Ishikawa (cell line): ENCODE measurements around the gene ABCD1.

Experiments
- CEBPB ChIP-seq: IDR thresholded peaks from 2 replicates; pipeline ENCODE4 v1.6.1; 2012
- CREB1 ChIP-seq: IDR thresholded peaks from 2 replicates; pipeline ENCODE4 v1.6.1; 2012; ENCODE audit warnings: low read depth
- EGR1 ChIP-seq: IDR thresholded peaks from 2 replicates; pipeline ENCODE4 v1.6.1; 2012
- EP300 ChIP-seq: IDR thresholded peaks from 2 replicates; pipeline ENCODE4 v1.6.1; 2012; ENCODE audit warnings: borderline replicate concordance
- FOXM1 ChIP-seq: IDR thresholded peaks from 2 replicates; pipeline ENCODE4 v1.6.1; 2012; ENCODE audit warnings: low read depth, borderline replicate concordance
- NFIC ChIP-seq: IDR thresholded peaks from 2 replicates; pipeline ENCODE4 v1.6.1; 2012
- RAD21 ChIP-seq: IDR thresholded peaks from 2 replicates; pipeline ENCODE4 v1.6.1; 2012; ENCODE audit warnings: low read depth
- TAF1 ChIP-seq: IDR thresholded peaks from 2 replicates; pipeline ENCODE4 v1.6.1; 2012; ENCODE audit warnings: low read depth, mild to moderate bottlenecking
- TCF12 ChIP-seq: IDR thresholded peaks from 2 replicates; pipeline ENCODE4 v1.6.1; 2012; ENCODE audit warnings: low read depth
- TEAD4 ChIP-seq: IDR thresholded peaks from 2 replicates; pipeline ENCODE4 v1.6.1; 2012
- YY1 ChIP-seq: IDR thresholded peaks from 2 replicates; pipeline ENCODE4 v1.6.1; 2012; ENCODE audit warnings: low read depth
- ZBTB7A ChIP-seq: IDR thresholded peaks from 2 replicates; pipeline ENCODE4 v1.6.1; 2012; ENCODE audit warnings: low read depth
- TF ChIP-seq, protein P1 (sequence below): IDR thresholded peaks from 2 replicates; pipeline ENCODE4 v1.6.1; 2012
- TF ChIP-seq, protein P2 (sequence below): IDR thresholded peaks from 2 replicates; pipeline ENCODE4 v1.6.1; 2012
- TF ChIP-seq, protein P3 (sequence below): IDR thresholded peaks from 2 replicates; pipeline ENCODE4 v1.6.1; 2012; ENCODE audit warnings: low read depth, mild to moderate bottlenecking

ABCD1 gene

DNA sequence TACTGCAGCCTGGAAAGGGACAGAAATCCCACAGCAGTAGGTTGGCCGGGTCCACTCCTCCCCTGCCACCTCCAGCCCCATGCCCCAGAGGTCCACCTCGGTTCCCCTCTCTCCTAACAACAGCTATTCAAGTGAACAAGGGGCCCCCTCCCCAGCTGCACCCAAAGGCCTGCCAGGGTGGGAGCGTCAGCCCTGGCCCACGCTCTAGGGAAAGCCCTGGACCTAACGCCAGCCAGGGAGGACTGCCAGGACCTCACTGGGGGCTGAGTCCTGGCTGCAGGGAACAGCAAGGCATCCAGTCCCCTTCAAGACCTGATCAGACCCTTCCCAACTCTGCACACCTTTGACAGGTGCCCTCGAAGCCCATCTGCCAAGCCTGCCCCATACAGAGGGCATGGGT is 23.7 kb upstream of the ABCD1 start:
- TF ChIP-seq NFIC (no peak), TEAD4 (no peak), TAF1 (no peak), CREB1 (no peak), RAD21 (no peak), EGR1 (no peak), CEBPB (no peak), EP300 (no peak), YY1 (no peak), ZBTB7A (no peak), TCF12 (no peak), FOXM1 (no peak)
- TF ChIP-seq, protein P1, sequence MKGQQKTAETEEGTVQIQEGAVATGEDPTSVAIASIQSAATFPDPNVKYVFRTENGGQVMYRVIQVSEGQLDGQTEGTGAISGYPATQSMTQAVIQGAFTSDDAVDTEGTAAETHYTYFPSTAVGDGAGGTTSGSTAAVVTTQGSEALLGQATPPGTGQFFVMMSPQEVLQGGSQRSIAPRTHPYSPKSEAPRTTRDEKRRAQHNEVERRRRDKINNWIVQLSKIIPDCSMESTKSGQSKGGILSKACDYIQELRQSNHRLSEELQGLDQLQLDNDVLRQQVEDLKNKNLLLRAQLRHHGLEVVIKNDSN = no peak
- TF ChIP-seq, protein P2, sequence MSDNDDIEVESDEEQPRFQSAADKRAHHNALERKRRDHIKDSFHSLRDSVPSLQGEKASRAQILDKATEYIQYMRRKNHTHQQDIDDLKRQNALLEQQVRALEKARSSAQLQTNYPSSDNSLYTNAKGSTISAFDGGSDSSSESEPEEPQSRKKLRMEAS = no peak
- TF ChIP-seq, protein P3, sequence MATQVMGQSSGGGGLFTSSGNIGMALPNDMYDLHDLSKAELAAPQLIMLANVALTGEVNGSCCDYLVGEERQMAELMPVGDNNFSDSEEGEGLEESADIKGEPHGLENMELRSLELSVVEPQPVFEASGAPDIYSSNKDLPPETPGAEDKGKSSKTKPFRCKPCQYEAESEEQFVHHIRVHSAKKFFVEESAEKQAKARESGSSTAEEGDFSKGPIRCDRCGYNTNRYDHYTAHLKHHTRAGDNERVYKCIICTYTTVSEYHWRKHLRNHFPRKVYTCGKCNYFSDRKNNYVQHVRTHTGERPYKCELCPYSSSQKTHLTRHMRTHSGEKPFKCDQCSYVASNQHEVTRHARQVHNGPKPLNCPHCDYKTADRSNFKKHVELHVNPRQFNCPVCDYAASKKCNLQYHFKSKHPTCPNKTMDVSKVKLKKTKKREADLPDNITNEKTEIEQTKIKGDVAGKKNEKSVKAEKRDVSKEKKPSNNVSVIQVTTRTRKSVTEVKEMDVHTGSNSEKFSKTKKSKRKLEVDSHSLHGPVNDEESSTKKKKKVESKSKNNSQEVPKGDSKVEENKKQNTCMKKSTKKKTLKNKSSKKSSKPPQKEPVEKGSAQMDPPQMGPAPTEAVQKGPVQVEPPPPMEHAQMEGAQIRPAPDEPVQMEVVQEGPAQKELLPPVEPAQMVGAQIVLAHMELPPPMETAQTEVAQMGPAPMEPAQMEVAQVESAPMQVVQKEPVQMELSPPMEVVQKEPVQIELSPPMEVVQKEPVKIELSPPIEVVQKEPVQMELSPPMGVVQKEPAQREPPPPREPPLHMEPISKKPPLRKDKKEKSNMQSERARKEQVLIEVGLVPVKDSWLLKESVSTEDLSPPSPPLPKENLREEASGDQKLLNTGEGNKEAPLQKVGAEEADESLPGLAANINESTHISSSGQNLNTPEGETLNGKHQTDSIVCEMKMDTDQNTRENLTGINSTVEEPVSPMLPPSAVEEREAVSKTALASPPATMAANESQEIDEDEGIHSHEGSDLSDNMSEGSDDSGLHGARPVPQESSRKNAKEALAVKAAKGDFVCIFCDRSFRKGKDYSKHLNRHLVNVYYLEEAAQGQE = no peak

DNA sequence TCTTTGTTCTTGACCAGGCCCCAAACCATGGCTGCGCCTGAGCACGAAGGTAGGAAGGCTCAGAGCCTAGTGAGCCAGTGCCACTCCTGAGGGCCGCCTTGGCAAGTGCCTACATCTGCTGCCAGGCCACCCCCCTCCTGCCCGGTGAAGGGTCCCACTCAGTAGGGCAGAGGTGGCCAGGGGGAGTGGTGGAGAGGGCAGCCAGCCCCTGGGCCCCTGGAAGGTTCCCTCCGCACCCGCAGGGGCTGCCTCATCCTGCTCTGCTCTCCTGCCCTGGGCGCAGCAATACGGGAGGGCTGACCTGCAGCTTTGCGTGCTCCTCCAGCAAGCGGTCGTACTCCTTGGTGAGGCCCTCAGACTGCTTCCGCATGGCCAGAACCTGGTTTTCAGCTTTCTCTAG is 22.9 kb upstream of the ABCD1 start:
- TF ChIP-seq EP300 (no peak), NFIC (no peak), TCF12 (no peak), EGR1 (no peak), YY1 (no peak), CREB1 (no peak), ZBTB7A (no peak), TAF1 (no peak), RAD21 (no peak), CEBPB (no peak), TEAD4 (no peak), FOXM1 (no peak)
- TF ChIP-seq, protein P1 = no peak
- TF ChIP-seq, protein P3 = no peak
- TF ChIP-seq, protein P2 = no peak

DNA sequence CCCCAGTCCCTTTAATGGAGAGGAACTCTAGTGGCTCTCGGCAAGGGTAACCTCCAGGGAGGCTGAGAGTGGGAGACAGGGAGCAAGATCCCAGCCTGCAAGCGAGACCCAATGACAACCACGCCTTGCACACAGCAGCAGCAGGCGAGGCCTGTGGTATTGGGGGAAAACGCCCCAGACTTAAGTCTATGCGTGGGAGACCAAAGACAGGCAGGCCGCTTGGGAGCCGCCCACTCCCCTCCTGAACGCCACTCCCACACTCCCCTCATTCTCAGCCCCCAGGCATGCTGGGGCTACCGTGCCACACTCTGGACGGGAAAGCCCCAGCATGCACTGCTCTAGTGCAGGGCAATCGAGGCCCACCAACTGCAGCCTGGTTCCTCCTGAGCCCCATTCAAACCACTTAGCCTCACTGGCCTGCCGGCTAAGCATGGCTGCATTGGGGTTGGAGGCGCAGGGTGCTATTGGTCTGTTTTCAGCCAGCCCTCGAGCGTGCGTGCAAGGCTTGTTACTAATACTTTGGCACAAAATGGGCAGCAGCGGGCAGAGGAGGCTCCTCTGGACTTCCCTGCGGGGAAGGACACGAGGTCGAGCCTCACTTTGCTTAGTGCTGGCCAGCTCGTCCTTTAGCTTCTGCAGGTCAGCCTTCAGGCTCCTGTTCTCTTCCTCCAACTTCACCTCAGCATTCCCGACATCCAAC is 22.2 kb upstream of the ABCD1 start:
- no peak for TF ChIP-seq RAD21
- TF ChIP-seq, protein P2 = no peak
- no peak for TF ChIP-seq EP300
- TF ChIP-seq FOXM1 = no peak
- no peak for TF ChIP-seq YY1
- no peak for TF ChIP-seq NFIC

DNA sequence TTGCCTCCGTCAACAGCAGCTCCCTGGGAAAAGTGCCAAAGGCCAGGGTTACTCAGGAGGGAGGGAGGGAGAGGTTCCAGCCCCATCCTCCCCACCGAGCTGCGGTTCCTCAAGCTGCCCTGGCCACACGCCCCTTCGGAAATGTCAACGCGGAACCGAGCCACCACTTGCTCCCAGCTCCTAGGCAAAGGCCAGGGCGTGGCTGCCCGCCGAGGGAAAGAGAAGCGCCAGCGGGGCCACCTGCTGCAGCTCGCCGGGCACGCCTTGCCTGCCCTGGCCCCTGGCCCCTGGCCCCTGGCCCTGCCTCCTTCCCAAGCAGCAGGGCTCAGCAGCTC is 21.7 kb upstream of the ABCD1 start:
- TF ChIP-seq CREB1 (no peak), CEBPB (no peak), ZBTB7A (no peak), EP300 (no peak), TCF12 (no peak), YY1 (no peak), TEAD4 (no peak), TAF1 (no peak)
- TF ChIP-seq, protein P1 = no peak
- TF ChIP-seq, protein P2 = no peak
- TF ChIP-seq, protein P3 = no peak
